GM18499 (cell line): ENCODE data around the gene COPZ2.
"Not testable (repeated sequence)": the region's sequence is repeated elsewhere in the genome, so short reads cannot be mapped to it uniquely, and the experiment has no call there.

Experiments
- ATAC-seq: cut with Tn5 transposase; IDR thresholded peaks from one replicate; pipeline ENCODE4 v1.9.1; 2021; ENCODE audit warnings: moderate number of reproducible peaks; ENCODE audit not compliant: insufficient read depth, unreplicated experiment

COPZ2 gene

GRCh38 chr17:48037036-48037837 lies at the start of gene COPZ2:
Gene COPZ2, minus strand, starts transcription at chr17:48037797. Its CDS starts 20 bp downstream, at chr17:48037777.
- ATAC-seq: no peak

- no peak for ATAC-seq
These were observed 47.3 kb upstream of the COPZ2 start for GRCh38 chr17:48084932-48085331.

GRCh38 chr17:48081858-48082257 lies 44.3 kb upstream of the COPZ2 start:
- no peak for ATAC-seq

GRCh38 chr17:48077152-48077551 lies 39.6 kb upstream of the COPZ2 start:
- not testable (repeated sequence) for ATAC-seq

GRCh38 chr17:48074322-48075081 lies 36.9 kb upstream of the COPZ2 start:
- ATAC-seq: no peak

- not testable (repeated sequence) for ATAC-seq
These were observed 36.0 kb upstream of the COPZ2 start for GRCh38 chr17:48073566-48074094.

GRCh38 chr17:48072811-48073210 lies 35.2 kb upstream of the COPZ2 start:
- not testable (repeated sequence) for ATAC-seq

- ATAC-seq: no peak
These were observed 34.1 kb upstream of the COPZ2 start for GRCh38 chr17:48071654-48072053.

- ATAC-seq: no peak
These were observed 32.6 kb upstream of the COPZ2 start for GRCh38 chr17:48070195-48070594.

GRCh38 chr17:48068491-48068961 lies 30.9 kb upstream of the COPZ2 start:
- no peak for ATAC-seq

- not testable (repeated sequence) for ATAC-seq
These were observed 30.2 kb upstream of the COPZ2 start for GRCh38 chr17:48067808-48068207.

GRCh38 chr17:48067245-48067644 lies 29.6 kb upstream of the COPZ2 start:
- no peak for ATAC-seq

GRCh38 chr17:48066656-48067055 lies 29.1 kb upstream of the COPZ2 start:
- no peak for ATAC-seq

- no peak for ATAC-seq
These were observed 28.6 kb upstream of the COPZ2 start for GRCh38 chr17:48066192-48066591.

GRCh38 chr17:48064638-48065037 lies 27.0 kb upstream of the COPZ2 start:
- ATAC-seq: no peak

GRCh38 chr17:48062273-48062672 lies 24.7 kb upstream of the COPZ2 start:
- ATAC-seq: no peak

- ATAC-seq: no peak
These were observed 22.7 kb upstream of the COPZ2 start for GRCh38 chr17:48060249-48060648.

GRCh38 chr17:48059125-48059668 lies 21.6 kb upstream of the COPZ2 start:
- ATAC-seq: no peak

- no peak for ATAC-seq
These were observed 21.0 kb upstream of the COPZ2 start for GRCh38 chr17:48058393-48059124.

GRCh38 chr17:48057626-48058025 lies 20.0 kb upstream of the COPZ2 start:
- ATAC-seq: no peak
